HUES48 (cell line): ENCODE measurements around the gene ABCB11.

ENCODE experiments used
- H3K27ac ChIP-seq: one replicate; pipeline ENCODE4 v1.7.0; 2013; ENCODE audit warnings: low read depth, low read length, inconsistent platforms
- H3K27me3 ChIP-seq: 2 replicates; pipeline ENCODE4 v1.6.1; 2013; ENCODE audit warnings: mild to moderate bottlenecking, low read length; ENCODE audit not compliant: control insufficient read depth, insufficient read depth
- H3K36me3 ChIP-seq: 2 replicates; pipeline ENCODE4 v1.6.1; 2013; ENCODE audit warnings: low read length; ENCODE audit not compliant: control insufficient read depth, insufficient read depth
- H3K4me1 ChIP-seq: 2 replicates; pipeline ENCODE4 v1.6.1; 2013; ENCODE audit warnings: mild to moderate bottlenecking, low read length; ENCODE audit not compliant: control insufficient read depth, insufficient read depth
- H3K4me3 ChIP-seq: 2 replicates; pipeline ENCODE4 v1.5.1; 2013; ENCODE audit warnings: mild to moderate bottlenecking, low read depth, low read length
- H3K9ac ChIP-seq: 2 replicates; pipeline ENCODE4 v1.6.1; 2013; ENCODE audit warnings: mild to moderate bottlenecking, low read depth, low read length, moderate library complexity
- H3K9me3 ChIP-seq: 2 replicates; pipeline ENCODE4 v1.6.1; 2013; ENCODE audit warnings: low read length; ENCODE audit not compliant: control insufficient read depth, insufficient read depth

The ABCB11 gene

DNA sequence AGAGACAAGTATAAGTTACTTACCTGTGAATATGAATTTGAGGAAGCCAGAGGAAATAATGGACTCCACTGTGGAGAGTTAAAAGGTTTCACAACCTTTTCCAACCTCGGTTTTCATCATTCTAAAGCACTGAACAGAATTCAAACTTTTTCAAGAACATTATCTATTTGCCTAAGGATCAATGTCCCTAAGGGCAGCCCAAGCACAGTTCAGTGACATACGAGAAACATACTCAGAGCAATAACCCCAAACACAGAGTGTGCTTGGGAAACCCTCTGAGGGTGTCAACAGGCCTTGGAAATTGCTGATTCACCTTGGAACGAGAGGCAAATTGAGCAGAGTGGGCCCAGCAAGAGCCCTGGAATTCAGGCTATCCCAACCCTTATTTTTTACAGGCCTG lies at the start of gene ABCB11:
Gene ABCB11 (minus strand): TSS at position 123 of the 400 bp plus-strand sequence. CDS start 13,199 bp downstream, outside the sequence.
- H3K9me3 ChIP-seq = no peaks in the 10 kb centered on the region
- H3K4me1 ChIP-seq = no peaks in the 10 kb centered on the region
- H3K27me3 ChIP-seq = no peaks in the 10 kb centered on the region
- H3K9ac ChIP-seq = no peak within 1 kb of the TSS
- no peak within 1 kb of the TSS for H3K4me3 ChIP-seq
- H3K36me3 ChIP-seq = no peaks in the 10 kb centered on the region
- H3K27ac ChIP-seq = no peak within 1 kb of the TSS

DNA sequence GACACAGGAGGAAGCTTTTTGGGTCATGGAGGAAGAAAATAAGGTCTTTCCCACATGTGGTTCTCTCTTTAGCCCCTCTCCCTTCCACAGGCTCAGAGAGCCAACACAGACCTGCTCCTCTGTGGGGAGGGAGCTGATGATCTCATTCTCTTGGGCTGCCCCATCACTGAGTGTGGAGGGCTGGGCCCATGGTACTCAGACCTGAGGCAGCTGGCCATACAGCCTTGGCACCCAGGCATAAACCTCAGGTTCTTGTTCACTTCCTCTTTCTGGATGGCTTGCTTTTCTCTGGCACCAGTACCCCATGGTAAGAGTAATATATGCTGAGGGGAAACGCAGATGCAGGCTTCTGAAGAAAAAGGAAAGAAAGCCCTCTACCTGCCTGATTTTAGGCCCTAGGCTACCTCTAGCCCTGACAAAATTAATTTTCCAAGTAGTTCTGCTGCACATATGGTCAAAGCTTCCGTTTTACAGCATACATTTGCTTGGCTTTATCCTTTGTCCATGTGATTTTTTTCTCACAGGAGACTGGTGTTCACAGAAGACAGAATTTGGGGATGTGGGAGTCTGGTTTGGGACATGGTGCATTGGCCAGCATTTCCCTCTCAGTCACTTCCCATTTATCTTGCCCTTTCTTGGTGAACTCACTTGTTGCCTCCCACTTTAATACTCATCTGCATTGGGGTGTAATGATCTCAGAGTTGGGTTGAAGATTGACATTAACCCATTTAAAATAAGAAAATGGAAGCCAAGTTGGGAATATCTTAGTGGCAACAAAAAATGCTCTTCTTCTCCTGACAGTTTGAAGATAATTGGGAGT lies 49.3 kb upstream of the ABCB11 start:
- Histone ChIP-seq H3K4me3 (no peak overlapping the region), H3K9me3 (no peaks in the 10 kb centered on the region), H3K4me1 (no peaks in the 10 kb centered on the region), H3K27me3 (no peaks in the 10 kb centered on the region), H3K9ac (no peak overlapping the region), H3K27ac (no peak overlapping the region), H3K36me3 (no peaks in the 10 kb centered on the region)

GRCh38 chr2:169077674-169078240 lies 46.6 kb upstream of the ABCB11 start:
- Histone ChIP-seq H3K9me3 (no peaks in the 10 kb centered on the region), H3K4me1 (no peaks in the 10 kb centered on the region), H3K9ac (no peak overlapping the region), H3K36me3 (no peaks in the 10 kb centered on the region), H3K27me3 (no peaks in the 10 kb centered on the region), H3K4me3 (no peak overlapping the region), H3K27ac (no peak overlapping the region)

GRCh38 chr2:169073963-169074751 lies 43.0 kb upstream of the ABCB11 start:
- no peak overlapping the region for H3K4me3 ChIP-seq
- H3K4me1 ChIP-seq = no peaks in the 10 kb centered on the region
- no peak overlapping the region for H3K9ac ChIP-seq

GRCh38 chr2:169073211-169073962 lies 42.3 kb upstream of the ABCB11 start:
- Histone ChIP-seq H3K9ac (no peak overlapping the region), H3K9me3 (no peaks in the 10 kb centered on the region), H3K4me3 (no peak overlapping the region), H3K27me3 (no peaks in the 10 kb centered on the region), H3K4me1 (no peaks in the 10 kb centered on the region), H3K36me3 (no peaks in the 10 kb centered on the region), H3K27ac (no peak overlapping the region)

More at GRCh38 chr2:169073963-169074751, 43.0 kb upstream of the ABCB11 start:
- H3K27ac ChIP-seq = no peak overlapping the region
- H3K27me3 ChIP-seq = no peaks in the 10 kb centered on the region
- no peaks in the 10 kb centered on the region for H3K9me3 ChIP-seq
- no peaks in the 10 kb centered on the region for H3K36me3 ChIP-seq

DNA sequence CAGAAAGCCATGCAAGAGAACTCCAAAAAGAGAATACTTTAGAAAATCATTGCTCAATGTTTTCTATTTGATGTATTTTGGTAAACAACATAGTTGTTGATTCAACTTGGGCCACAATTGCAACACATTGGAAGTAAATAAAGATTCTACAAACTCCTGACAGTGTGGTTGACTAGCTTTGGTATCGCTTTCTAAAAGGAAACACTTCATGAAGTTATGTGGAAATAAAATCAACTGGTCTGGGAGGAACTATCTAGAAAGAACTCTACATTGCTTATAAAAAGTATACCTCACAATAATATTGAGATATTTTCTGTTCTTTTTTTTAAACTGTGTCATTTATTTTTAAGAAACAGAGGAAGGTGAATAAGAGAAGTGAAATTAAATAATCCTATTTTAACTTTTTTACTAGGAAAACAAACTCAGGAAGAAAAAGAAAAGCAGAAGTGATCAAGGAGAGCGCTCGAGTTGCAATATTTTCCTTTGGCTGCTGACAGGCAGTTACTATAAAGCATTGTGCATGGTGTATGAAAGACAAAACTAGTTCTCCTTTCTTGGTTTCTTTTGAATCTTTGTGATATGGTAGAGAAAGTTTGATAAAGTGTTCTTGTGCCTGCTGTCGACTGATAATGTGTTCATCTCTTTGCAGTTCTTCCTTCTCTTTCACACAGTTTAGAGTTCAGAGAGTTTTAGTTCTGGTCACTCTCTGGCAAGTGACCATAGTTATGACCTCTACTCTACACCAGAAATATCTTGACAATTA lies 41.2 kb upstream of the ABCB11 start:
- Histone ChIP-seq H3K36me3 (no peaks in the 10 kb centered on the region), H3K9me3 (no peaks in the 10 kb centered on the region), H3K27ac (no peak overlapping the region), H3K4me3 (no peak overlapping the region), H3K9ac (no peak overlapping the region), H3K4me1 (no peaks in the 10 kb centered on the region), H3K27me3 (no peaks in the 10 kb centered on the region)

DNA sequence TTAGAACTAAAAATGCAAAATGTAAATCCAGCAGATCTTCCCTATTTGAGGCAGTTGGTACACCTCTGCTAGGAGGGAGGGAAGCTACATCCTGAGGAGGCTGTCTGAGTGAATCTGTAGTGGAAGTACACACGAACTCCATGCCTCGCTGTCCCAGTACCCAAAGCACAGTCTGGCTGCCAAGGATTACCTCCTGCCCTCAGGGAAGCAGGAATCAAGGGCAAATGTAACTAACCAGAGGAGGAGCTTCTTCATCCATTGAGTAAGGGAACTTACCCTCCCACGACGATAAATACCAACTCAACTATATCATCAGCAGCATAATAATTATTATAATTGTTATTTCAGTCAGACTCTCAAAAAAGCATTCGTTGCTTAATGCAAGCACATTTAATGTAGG lies 40.3 kb upstream of the ABCB11 start:
- Histone ChIP-seq H3K27ac (no peak overlapping the region), H3K9me3 (no peaks in the 10 kb centered on the region), H3K36me3 (no peaks in the 10 kb centered on the region), H3K4me1 (no peaks in the 10 kb centered on the region), H3K4me3 (no peak overlapping the region), H3K9ac (no peak overlapping the region), H3K27me3 (no peaks in the 10 kb centered on the region)

- H3K4me1 ChIP-seq = no peaks in the 10 kb centered on the region
- no peak overlapping the region for H3K9ac ChIP-seq
- no peak overlapping the region for H3K4me3 ChIP-seq
These were observed 38.7 kb upstream of the ABCB11 start for GRCh38 chr2:169069833-169070232.

DNA sequence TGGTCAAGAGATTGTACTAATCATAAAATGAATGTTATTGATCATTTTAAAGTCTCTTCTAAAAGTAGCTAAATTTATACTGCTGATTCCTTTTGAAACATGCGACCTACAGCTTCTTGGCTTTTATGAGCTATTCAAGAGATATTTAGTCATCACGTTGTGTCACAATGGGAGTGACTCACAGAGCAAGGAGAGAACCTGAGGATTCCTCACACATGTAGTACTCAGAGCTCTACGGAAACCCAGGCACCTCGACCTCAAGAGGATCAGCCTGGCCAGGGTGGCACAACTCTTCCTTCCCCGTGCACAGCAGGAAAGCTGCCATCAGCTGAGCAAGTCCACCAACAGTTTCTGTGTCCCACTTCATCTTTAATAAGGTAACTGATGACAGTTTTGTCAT lies 38.2 kb upstream of the ABCB11 start, which contains the start of gene DHRS9:
Gene DHRS9 (plus strand): TSS at position 223 of the 400 bp plus-strand sequence. CDS start 12,019 bp downstream, outside the sequence.
- no peaks in the 10 kb centered on the region for H3K9me3 ChIP-seq
- no peaks in the 10 kb centered on the region for H3K27me3 ChIP-seq
- H3K27ac ChIP-seq = no peak within 1 kb of the TSS
- H3K4me3 ChIP-seq = no peak within 1 kb of the TSS
- no peaks in the 10 kb centered on the region for H3K4me1 ChIP-seq
- no peaks in the 10 kb centered on the region for H3K36me3 ChIP-seq
- H3K9ac ChIP-seq = no peak within 1 kb of the TSS

More at GRCh38 chr2:169069833-169070232, 38.7 kb upstream of the ABCB11 start:
- H3K27me3 ChIP-seq = no peaks in the 10 kb centered on the region
- H3K27ac ChIP-seq = no peak overlapping the region
- no peaks in the 10 kb centered on the region for H3K36me3 ChIP-seq
- no peaks in the 10 kb centered on the region for H3K9me3 ChIP-seq

GRCh38 chr2:169066897-169067296 lies 35.8 kb upstream of the ABCB11 start:
- H3K9ac ChIP-seq = no peak overlapping the region
- H3K27ac ChIP-seq = no peak overlapping the region
- H3K27me3 ChIP-seq = no peaks in the 10 kb centered on the region
- H3K36me3 ChIP-seq = no peaks in the 10 kb centered on the region
- no peaks in the 10 kb centered on the region for H3K9me3 ChIP-seq
- H3K4me3 ChIP-seq = no peak overlapping the region
- H3K4me1 ChIP-seq = no peaks in the 10 kb centered on the region
